ENCODE results near the gene SYT12.

GRCh38 chr11:67026941-67027340 lies 4.0 kb downstream of the SYT12 start:
- TF ChIP-seq, protein P1, sequence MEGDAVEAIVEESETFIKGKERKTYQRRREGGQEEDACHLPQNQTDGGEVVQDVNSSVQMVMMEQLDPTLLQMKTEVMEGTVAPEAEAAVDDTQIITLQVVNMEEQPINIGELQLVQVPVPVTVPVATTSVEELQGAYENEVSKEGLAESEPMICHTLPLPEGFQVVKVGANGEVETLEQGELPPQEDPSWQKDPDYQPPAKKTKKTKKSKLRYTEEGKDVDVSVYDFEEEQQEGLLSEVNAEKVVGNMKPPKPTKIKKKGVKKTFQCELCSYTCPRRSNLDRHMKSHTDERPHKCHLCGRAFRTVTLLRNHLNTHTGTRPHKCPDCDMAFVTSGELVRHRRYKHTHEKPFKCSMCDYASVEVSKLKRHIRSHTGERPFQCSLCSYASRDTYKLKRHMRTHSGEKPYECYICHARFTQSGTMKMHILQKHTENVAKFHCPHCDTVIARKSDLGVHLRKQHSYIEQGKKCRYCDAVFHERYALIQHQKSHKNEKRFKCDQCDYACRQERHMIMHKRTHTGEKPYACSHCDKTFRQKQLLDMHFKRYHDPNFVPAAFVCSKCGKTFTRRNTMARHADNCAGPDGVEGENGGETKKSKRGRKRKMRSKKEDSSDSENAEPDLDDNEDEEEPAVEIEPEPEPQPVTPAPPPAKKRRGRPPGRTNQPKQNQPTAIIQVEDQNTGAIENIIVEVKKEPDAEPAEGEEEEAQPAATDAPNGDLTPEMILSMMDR (tag by site-specific recombination; IDR thresholded peaks at IDR 0.05) = no peak
- TF ChIP-seq YY1 (tag by site-specific recombination; IDR thresholded peaks at IDR 0.05) = no peak
- TF ChIP-seq IKZF3 (tag by site-specific recombination; IDR thresholded peaks at IDR 0.05) = no peak
- TF ChIP-seq, protein P2, sequence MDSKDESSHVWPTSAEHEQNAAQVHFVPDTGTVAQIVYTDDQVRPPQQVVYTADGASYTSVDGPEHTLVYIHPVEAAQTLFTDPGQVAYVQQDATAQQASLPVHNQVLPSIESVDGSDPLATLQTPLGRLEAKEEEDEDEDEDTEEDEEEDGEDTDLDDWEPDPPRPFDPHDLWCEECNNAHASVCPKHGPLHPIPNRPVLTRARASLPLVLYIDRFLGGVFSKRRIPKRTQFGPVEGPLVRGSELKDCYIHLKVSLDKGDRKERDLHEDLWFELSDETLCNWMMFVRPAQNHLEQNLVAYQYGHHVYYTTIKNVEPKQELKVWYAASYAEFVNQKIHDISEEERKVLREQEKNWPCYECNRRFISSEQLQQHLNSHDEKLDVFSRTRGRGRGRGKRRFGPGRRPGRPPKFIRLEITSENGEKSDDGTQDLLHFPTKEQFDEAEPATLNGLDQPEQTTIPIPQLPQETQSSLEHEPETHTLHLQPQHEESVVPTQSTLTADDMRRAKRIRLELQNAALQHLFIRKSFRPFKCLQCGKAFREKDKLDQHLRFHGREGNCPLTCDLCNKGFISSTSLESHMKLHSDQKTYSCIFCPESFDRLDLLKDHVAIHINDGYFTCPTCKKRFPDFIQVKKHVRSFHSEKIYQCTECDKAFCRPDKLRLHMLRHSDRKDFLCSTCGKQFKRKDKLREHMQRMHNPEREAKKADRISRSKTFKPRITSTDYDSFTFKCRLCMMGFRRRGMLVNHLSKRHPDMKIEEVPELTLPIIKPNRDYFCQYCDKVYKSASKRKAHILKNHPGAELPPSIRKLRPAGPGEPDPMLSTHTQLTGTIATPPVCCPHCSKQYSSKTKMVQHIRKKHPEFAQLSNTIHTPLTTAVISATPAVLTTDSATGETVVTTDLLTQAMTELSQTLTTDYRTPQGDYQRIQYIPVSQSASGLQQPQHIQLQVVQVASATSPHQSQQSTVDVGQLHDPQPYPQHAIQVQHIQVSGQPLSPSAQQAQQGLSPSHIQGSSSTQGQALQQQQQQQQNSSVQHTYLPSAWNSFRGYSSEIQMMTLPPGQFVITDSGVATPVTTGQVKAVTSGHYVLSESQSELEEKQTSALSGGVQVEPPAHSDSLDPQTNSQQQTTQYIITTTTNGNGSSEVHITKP (tag by site-specific recombination; IDR thresholded peaks at IDR 0.05) = no peak
